ENCODE data around the gene SMIM24. TPM values are rescaled to one million over a fixed set of nuclear protein-coding genes. Genes with fewer than 3 reads are reported as not detected.

The SMIM24 gene
- total and polyA plus RNA-seq, 10 of the 15 experiments (the other 5 are each of a cell fraction or from before 2014, with no cell fraction given): 0.14 to 0.44 (median 0.23) TPM; not detected in 4

GRCh38 chr19:3434630-3435553 lies 45.4 kb downstream of the SMIM24 start (continued):
- TF ChIP-seq ZNF687 (IDR thresholded peaks at IDR 0.05): peak; percentile 66
- TF ChIP-seq SMARCA5 (IDR thresholded peaks at IDR 0.05): peak; percentile 60; the same call in 1 of the 2 replicates
- TF ChIP-seq RB1 (IDR thresholded peaks at IDR 0.05; ENCODE audit: borderline replicate concordance): peak; percentile 93; the same call in 1 of the 2 replicates
- TF ChIP-seq SP1 (IDR thresholded peaks at IDR 0.05; ENCODE audit: low read depth, low read length): peak; percentile 39
- peak; percentile 84 for TF ChIP-seq YY1 (IDR thresholded peaks at IDR 0.05; ENCODE audit: low read depth, low read length)
- TF ChIP-seq MTA2 (IDR thresholded peaks at IDR 0.05; ENCODE audit: low read depth): no peak
- peak; percentile 98 for TF ChIP-seq ZBTB40 (IDR thresholded peaks at IDR 0.05; ENCODE audit: borderline replicate concordance)
- TF ChIP-seq ZNF24 (IDR thresholded peaks at IDR 0.05): no peak
- TF ChIP-seq RBBP5 (conservative IDR thresholded peaks at IDR 0.05): no peak
- no peak for TF ChIP-seq IRF5 (IDR thresholded peaks at IDR 0.05; ENCODE audit: borderline replicate concordance)
- peak; percentile 78; the same call in 1 of the 2 replicates for TF ChIP-seq LARP7 (IDR thresholded peaks at IDR 0.05)
- peak in 1 of 2 experiments; percentile 34; a peak in 1 of 4 replicates for TF ChIP-seq BHLHE40 (IDR thresholded peaks at IDR 0.05; ENCODE audit: borderline replicate concordance in 1 of 2, low read depth in 2 of 2, low read length in 1 of 2)
- TF ChIP-seq TARDBP (IDR thresholded peaks at IDR 0.05; ENCODE audit: borderline replicate concordance): peak; percentile 93
- TF ChIP-seq SPI1 (IDR thresholded peaks at IDR 0.05; ENCODE audit: borderline replicate concordance, insufficient read depth, low read depth, low read length): 0 out of 2 replicates have a peak, but pooled peaks have one; percentile 9
- TF ChIP-seq TCF3 (IDR thresholded peaks at IDR 0.05; ENCODE audit: borderline replicate concordance, insufficient read depth, low read depth, low read length): 0 out of 2 replicates have a peak, but pooled peaks have one; percentile 31
